Astrocyte of the spinal cord (primary cell): ENCODE measurements around the gene CMTM5.
"Not testable (repeated sequence)": the region's sequence is repeated elsewhere in the genome, so short reads cannot be mapped to it uniquely, and the experiment has no call there.

Experiments used
- DNase-seq: peaks from one replicate; pipeline ENCODE4 v3.0.0; 2011; ENCODE audit warnings: low read depth, low spot score
- H3K4me3 ChIP-seq: 2 replicates; pipeline ENCODE4 v1.5.1; 2011; ENCODE audit warnings: low read depth, mild to moderate bottlenecking, low read length, moderate library complexity
- in situ Hi-C: cut with HindIII; loops from 2 replicates; pipeline ENCODE4 v1.10.0; 2017; ENCODE audit warnings: low sequenced_read_pairs
- TF ChIP-seq, protein P1 (sequence below): IDR thresholded peaks from 2 replicates; pipeline ENCODE4 v1.5.1; 2012; ENCODE audit warnings: low read depth, mild to moderate bottlenecking, low read length, inconsistent platforms

The CMTM5 gene

GRCh38 chr14:23382276-23382675, 5.4 kb downstream of the CMTM5 start:
- DNase-seq: no peak
- H3K4me3 ChIP-seq: no peak overlapping the region
- in situ Hi-C loops: no loop called here
- TF ChIP-seq, protein P1, sequence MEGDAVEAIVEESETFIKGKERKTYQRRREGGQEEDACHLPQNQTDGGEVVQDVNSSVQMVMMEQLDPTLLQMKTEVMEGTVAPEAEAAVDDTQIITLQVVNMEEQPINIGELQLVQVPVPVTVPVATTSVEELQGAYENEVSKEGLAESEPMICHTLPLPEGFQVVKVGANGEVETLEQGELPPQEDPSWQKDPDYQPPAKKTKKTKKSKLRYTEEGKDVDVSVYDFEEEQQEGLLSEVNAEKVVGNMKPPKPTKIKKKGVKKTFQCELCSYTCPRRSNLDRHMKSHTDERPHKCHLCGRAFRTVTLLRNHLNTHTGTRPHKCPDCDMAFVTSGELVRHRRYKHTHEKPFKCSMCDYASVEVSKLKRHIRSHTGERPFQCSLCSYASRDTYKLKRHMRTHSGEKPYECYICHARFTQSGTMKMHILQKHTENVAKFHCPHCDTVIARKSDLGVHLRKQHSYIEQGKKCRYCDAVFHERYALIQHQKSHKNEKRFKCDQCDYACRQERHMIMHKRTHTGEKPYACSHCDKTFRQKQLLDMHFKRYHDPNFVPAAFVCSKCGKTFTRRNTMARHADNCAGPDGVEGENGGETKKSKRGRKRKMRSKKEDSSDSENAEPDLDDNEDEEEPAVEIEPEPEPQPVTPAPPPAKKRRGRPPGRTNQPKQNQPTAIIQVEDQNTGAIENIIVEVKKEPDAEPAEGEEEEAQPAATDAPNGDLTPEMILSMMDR: no peak

DNA sequence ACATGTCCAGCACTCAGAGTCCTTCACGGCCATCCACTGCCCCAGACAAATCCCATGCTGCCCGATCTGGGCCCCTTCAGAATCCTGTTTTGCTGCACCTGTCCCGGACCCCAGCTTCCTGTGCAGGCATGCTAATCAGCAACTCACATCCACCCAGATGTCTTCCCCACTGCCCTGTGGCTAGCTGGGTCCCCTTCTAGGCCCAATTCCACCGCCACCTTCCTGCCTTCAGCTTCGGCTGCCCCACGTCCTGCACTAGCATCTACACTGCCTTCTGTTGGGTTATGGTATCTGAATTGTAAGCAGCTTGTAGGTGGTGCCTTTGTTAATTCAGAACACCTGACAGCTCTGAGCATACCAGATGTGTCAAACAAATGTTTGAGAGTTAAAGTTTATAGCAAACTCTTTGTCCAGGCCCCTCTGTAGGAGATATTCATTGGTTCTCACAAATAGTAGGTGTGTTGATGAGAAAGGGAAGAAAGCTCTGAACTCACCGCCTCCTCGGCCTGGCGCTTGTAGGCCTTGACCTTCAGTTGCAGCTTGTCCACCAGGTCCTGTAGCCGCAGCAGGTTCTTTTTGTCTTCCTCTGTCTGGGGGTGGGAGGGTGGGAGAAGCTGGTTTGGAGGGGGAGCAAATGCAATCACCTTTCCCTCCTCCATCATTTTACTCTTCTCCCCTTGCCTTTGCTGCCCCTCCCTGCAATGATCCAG, 6.0 kb downstream of the CMTM5 start:
- TF ChIP-seq, protein P1: no peak
- in situ Hi-C loops: no loop called here
- no peak for DNase-seq
- H3K4me3 ChIP-seq: no peak overlapping the region

GRCh38 chr14:23384364-23385080, 7.7 kb downstream of the CMTM5 start:
- no peak overlapping the region for H3K4me3 ChIP-seq
- TF ChIP-seq, protein P1: no peak
- in situ Hi-C loops: no loop called here
- no peak for DNase-seq

- TF ChIP-seq, protein P1: no peak
- DNase-seq: no peak
- no peak overlapping the region for H3K4me3 ChIP-seq
- in situ Hi-C loops: no loop called here
These were observed 8.4 kb downstream of the CMTM5 start for GRCh38 chr14:23385244-23385641.

- TF ChIP-seq, protein P1: no peak
- no peak overlapping the region for H3K4me3 ChIP-seq
- DNase-seq: no peak
- in situ Hi-C loops: no loop called here
These were observed 8.9 kb downstream of the CMTM5 start for GRCh38 chr14:23385642-23386265.

- H3K4me3 ChIP-seq, in situ Hi-C loops, DNase-seq: not testable (repeated sequence)
These were observed 9.4 kb downstream of the CMTM5 start for GRCh38 chr14:23386266-23386657.

- no peak overlapping the region for H3K4me3 ChIP-seq
- DNase-seq: no peak
- TF ChIP-seq, protein P1: no peak
- in situ Hi-C loops: no loop called here
These were observed 10.2 kb downstream of the CMTM5 start for GRCh38 chr14:23386999-23387398.
